ENCODE measurements around the gene VPS39.

Gene VPS39

DNA sequence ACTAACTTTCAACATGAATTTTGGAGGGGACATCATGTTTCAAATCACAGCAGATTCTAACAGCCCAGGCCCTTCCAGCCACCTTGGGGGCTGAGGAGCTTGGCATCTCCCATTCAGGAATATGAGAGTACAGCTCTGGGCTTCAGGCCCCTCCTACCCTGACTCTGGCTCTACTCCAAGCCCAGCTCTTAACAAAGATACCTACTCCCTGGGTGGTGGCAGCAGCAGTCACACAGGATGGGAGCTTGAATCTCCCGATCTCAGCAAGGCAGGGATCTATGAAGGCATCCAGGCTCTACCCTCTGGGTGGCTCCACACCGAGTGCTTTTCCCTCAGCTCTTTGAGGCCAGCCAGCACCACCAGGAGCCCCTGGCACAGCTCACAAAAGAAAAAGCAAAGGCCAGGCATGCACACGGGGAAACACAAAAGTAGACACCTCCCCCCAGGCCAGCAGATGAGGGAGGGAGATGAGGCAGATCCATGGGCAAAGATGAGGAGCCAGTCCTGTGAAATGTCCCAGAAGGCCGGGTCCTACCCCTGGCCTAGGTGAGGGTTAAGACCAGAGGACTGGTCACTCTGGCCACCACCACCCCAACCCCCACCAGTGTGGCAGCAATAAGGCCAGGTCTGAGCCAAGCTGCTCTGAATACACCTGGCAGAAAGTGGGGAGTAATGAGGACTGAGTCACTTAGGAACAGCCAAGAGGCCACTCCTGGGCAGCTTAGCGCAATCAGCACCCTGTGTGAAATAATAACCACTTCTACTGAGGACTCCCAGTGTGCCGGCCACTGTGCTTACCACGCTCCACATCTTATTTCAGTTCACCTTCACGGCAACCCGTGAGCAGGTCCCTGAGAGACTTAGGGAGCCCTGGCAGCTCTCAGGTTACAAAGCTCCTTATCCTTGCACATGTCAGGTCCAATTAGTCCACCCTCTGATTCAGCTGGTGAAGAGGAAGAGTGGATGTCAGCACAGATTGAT, 76.0 kb downstream of the VPS39 start:
- no peak for DNase-seq

DNA sequence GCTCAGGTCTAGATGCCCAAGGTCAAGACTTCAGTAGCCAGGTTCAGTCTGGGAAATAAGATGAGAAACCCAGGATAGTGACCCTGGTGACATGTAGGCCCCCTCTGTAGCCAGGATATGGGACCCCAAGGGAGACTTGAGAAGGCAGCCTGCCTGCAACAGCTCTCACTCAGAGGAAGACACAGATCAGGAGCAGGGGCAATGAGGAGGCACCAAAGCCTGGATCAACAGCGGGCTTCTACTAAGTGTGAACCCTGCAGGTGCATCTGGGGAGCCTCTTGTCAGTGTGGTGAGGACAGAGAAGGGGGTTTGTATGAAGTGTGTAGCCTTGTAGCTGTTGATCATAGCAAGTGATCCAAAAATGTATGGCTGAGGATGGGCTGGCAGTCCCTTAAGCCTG, 77.1 kb downstream of the VPS39 start:
- no peak for DNase-seq

DNA sequence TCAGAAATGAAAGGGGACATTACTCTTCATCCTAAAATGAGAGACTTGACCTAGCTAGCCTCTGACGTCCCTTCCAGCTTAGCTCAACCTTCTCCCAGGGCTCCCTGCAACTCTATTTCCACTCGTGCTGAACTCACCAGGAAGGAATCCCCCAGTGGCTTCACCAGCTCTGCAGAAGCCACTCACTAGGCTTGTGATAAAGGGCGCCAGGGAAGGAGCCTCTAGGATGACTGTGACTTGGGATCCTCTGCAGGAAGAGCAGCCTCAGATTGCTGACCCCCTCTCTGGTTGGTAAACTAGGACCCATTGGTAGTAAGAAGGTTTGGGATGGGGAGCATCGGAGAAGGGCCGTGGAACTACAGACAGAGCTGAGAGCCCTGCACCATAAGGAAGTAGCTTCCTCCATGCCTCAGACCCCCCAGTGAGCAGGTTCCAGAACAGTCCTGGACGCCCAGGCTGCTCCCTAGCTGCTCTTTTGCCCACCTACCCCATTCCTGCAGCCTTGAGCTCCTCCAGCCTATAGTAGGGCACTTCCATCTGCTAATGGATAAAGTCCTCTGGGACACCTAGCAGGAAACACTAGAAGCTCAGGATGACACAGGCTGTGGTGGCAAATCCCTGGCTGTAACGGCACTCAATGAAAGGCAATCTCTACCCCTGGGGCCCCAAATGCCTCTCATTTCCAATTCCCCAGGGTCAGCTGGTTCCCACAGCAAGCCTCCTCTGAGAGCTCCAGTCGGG, 77.7 kb downstream of the VPS39 start:
- no peak for DNase-seq

DNA sequence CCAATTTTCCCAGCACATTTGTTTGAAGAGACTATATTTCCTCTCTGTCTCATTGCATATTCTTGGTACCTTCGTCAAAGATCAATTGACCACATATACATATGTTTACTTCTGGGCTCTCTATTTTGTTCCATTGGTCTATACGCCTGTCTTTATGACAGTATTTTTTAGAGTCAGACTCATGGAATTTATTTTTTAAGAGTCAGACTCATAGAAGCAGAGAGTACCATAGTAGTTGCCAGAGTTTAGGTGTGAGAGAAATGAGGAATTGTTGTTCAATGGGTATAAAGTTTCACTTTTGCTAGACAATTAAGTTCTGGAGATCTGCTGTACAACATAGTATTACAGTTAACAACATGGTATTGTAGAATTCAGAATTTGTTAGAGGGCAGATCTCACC, 78.7 kb downstream of the VPS39 start:
- DNase-seq: no peak

DNA sequence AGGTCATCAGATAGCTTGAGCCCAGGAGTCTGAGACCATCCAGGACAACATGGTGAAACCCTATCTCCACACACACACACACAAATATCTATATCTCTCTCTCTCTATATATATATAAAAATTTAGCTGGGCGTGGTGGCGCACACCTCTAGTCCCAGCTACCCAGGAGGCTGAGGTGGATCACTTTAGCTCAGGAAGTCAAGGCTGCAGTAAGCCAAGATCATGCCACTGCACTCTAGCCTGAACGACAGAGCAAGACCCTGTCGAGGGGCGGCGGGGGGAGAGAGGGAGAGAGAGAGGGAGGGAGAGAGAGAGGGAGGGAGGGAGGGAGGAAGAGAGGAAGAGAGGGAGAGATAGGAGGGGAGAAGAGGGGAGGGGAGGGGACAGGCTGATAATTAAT, 79.6 kb downstream of the VPS39 start:
- DNase-seq: no peak

DNA sequence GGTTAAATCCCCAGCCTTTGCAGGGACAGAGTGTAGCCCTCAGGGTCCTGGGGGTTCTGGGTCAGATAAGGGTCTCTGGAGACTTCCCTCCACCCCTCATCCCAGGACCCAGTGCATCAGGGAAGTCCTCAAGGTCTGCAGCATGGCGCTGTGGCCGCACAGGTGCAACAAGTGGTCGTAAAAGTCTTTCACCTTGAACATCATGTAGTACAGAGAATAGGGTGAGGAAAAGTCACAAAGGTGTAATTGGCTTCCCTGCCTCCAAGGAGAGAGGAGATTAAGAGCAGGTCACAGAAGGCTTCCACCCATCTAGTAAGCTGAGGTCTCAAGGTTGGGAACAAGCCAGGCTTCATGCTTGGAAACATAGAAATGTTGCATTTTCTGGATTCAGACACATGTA, 84.6 kb downstream of the VPS39 start:
- DNase-seq: no peak

DNA sequence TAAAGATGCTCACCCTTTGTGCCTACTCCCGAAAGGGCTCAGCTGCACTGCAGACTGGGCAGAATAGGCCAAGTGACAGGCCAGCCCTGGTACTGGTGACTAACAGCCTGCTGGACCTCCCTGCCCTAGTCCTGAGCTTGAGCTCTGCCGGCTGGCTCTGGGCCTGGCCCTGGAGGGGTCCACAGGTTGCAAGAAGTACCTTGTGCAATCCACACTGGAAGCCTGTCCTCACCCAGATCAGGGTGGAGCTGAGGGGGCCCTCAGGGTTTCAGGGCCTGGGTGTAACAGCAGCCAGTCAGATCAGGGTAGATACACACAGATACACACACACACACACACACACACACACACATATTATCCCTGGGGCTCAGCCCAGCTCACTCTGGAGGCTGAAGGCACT, 86.4 kb downstream of the VPS39 start:
- no peak for DNase-seq

DNA sequence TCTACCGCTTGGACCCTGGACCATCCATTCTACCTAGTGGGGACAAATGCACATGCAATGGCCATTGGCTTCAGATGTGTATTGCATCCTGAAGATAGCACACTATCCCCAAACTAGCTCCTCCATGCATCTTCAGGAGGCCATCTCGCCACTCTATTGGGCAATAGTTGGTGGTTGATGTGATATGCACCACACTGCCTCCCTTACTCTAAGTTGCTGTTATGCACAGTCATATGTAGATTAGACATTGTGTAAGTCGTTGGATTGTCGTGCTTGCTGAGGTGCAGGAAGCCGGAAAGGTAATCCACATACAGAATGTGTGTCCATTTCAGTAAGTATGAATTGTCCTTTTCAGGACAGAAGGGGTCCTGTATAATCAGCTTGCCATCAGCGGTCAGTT, 87.1 kb downstream of the VPS39 start:
- no peak for DNase-seq

DNA sequence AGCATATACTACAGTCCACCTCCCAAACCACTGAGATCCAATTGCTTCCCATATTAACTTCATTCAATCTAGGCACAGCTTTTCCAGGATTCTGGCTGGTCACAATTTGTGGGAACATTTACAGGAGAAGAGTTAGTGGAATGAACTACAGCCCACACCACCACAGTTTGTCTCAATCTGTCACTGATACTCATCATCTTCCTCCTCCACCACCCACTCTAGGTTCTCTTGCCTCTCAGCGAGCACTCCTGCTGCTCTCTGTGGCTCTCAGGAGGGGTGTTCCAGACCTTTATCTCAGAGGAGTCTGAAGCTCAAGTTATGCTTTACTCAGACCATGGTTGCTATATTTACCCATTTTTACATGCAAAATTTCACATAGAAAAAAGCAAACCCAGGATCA, 87.8 kb downstream of the VPS39 start:
- DNase-seq: peak in 1 of 58 donors; percentile 37

DNA sequence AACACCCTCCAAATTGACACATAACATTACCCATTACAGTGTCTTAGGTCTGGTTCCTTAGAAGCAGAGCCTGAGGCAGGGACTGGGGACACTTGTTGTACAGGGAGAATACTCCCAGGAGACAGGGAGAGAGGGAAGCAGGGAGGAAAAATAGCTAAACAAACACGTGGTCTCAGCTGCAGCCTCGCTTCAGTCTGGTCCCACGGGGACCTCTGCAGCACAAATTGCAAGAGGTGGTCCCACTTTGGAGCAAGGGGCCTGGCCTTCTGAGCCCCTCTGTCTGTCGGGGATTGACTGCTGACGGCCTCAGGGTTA, 88.7 kb downstream of the VPS39 start:
- no peak for DNase-seq

DNA sequence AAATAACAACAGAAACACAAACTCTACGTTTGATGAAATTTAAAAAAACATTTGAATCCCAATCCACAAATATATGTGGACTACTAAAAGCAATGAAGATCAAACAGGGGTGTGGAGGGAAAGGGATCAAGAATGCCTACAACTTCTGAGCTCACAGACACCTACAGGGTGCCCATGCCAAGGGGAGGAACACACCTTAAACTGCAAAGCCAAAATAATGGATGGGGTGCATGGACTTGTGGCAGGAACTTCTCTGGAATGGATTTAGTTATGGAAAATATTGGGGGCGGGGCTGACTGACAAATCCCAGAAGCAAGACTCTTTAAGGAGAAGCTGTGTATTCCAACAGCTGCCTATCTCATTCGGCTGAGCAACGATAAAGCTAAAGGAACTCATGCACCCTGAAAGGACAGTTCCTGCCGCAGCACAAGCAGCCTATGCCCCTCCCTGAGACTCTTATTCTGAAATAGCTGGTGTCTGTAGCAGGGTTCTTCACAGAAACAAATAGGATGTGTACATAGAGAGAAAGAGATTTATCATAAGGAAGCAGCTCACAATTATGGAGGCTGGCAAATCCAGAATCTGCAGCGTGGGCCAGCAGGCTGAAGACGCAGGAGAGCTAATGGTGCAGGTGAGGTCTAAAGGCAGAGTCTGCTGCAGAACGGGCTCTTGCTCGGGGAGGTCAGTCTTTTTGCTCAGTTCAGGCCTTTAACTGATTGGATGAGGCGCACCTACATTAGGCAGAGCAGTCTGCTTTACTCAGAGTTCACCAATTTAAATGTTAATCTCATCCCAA, 89.3 kb downstream of the VPS39 start:
- DNase-seq: no peak

DNA sequence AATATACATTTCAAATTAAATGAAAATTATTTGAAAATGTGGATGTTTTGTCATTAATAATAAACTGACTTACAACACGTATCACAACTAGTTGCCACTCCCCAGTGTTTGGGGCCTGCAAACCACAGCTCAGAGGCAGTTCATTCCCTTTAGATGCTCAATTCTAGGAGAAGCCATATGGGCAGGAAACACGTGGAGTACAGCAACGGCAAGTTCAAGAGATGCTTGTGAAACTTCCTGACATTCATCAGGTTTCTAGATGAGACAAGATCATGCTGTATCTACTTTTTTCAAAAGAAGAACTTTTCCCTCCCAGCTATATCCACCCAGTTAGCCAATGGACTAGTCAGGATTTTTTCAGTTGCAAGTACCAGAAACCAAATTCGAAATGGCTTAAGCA, 96.2 kb downstream of the VPS39 start:
- no peak for DNase-seq

DNA sequence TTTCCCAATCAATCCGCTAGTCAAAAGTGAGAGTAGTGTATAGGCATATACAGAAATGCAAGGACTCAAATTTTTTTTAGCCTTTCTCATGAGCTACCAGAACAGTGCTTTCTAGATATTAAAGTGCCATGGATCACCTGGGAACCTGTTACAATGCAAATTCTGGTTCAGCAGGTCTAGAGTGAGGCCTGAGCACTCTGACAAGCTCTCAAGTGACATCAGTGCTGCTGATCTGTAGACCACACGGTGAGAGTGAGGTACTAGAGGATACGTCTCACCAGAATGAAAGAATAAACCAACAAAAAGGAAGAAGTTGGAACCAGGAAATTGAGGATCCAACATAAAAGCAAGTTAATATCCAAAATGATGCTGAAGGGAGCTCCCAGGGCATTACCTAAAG, 97.7 kb downstream of the VPS39 start:
- DNase-seq: no peak

DNA sequence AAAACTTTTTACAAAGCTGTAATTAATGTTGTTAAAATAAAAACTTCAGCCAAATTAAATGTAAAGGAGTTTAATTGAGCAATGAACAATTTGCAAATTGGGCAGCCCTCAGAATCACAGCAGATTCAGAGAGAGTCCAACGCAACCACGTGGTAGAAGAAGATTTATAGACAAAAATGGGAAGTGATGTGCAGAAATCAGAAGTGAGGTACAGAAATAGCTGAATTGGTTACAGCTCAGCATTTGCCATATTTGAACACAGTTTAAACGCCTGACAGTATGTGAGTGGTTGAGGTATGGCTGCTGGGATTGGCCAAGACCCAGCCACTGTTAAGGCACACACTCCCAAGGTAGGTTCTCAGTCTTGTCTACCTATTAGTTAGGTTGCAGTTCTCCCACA, 99.3 kb downstream of the VPS39 start:
- DNase-seq: no peak

Measured in anterior cingulate cortex (tissue), 58 donors.